ENCODE measurements around the gene KCNJ11. TPM values are rescaled to one million over a fixed set of nuclear protein-coding genes. Genes with fewer than 3 reads are reported as not detected.

KCNJ11 gene
- total RNA-seq, 4 donors from 2014 or later, result 103 to 182 (median 147) TPM

DNA sequence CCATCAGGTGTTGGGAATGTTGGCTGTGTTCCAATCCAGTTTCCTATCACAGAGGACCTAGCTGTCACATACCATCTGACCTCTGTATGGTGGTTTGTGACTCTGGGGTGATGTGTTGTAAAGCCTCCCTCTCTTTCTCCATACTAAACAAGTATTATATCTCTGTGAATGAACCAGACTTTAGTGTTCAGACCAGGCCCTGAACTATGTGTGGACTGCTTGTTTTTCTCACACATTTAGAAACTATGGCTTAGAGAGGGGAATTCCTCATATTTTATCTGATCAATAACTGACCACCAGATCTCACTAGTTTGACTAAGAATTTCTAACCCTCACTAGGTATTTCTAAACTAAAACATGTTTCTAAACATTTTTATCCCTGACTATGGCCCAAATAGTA is 19.4 kb downstream of the KCNJ11 start:
- H3K4me3 ChIP-seq, result no peak overlapping the region
- no peaks in the 10 kb centered on the region for H3K27me3 ChIP-seq
- in situ Hi-C loops (cut with MboI; ENCODE audit: low sequenced_read_pairs in 4 of 4) (no loop called here), intact Hi-C loops (cut with DNase I; ENCODE audit: low total_unique reads) (no loop called here)
- H3K36me3 ChIP-seq, result peaks cover 0 to 40% of the 10 kb centered on the region in 2 donors
- peaks cover 0 to 14% (median 4%) of the 10 kb centered on the region in 3 donors for H3K9me3 ChIP-seq
- ATAC-seq, result no peak
- H3K27ac ChIP-seq, result no peak overlapping the region
- peaks cover 0 to 10% of the 10 kb centered on the region in 2 donors for H3K4me1 ChIP-seq
- DNase-seq, result no peak
- no peak for TF ChIP-seq POLR2A (IDR thresholded peaks at IDR 0.05)
- TF ChIP-seq, protein P1, sequence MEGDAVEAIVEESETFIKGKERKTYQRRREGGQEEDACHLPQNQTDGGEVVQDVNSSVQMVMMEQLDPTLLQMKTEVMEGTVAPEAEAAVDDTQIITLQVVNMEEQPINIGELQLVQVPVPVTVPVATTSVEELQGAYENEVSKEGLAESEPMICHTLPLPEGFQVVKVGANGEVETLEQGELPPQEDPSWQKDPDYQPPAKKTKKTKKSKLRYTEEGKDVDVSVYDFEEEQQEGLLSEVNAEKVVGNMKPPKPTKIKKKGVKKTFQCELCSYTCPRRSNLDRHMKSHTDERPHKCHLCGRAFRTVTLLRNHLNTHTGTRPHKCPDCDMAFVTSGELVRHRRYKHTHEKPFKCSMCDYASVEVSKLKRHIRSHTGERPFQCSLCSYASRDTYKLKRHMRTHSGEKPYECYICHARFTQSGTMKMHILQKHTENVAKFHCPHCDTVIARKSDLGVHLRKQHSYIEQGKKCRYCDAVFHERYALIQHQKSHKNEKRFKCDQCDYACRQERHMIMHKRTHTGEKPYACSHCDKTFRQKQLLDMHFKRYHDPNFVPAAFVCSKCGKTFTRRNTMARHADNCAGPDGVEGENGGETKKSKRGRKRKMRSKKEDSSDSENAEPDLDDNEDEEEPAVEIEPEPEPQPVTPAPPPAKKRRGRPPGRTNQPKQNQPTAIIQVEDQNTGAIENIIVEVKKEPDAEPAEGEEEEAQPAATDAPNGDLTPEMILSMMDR (IDR thresholded peaks at IDR 0.05 in 4 of 5, conservative IDR thresholded peaks at IDR 0.05 in 1 of 5), result no peak

DNA sequence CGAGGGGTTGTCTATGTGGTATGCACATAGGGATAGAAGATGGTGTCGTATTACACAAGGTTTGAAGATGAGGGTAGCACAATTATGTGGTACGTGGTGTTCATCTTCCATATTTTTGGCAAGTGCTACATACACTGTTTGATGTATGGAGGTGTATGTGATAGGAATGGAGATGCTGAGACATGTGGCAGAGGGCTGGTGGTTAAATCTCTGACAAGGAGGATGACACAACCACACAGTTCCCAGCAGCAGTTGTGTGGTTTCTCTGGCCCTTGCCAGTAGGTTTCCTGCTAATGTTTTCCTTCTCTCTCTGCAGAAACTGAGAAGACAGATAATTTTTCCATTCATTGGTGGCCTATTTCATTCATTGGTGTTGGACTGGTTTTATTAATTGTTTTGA is 19.9 kb downstream of the KCNJ11 start:
- intact Hi-C loops (cut with DNase I; ENCODE audit: low total_unique reads) (no loop called here), in situ Hi-C loops (cut with MboI; ENCODE audit: low sequenced_read_pairs in 4 of 4) (no loop called here)
- TF ChIP-seq POLR2A (IDR thresholded peaks at IDR 0.05), result no peak
- TF ChIP-seq, protein P1 (IDR thresholded peaks at IDR 0.05 in 4 of 5, conservative IDR thresholded peaks at IDR 0.05 in 1 of 5), result no peak
- Histone ChIP-seq H3K4me1 (peaks cover 0 to 9% of the 10 kb centered on the region in 2 donors), H3K27me3 (no peaks in the 10 kb centered on the region), H3K9me3 (peaks cover 0 to 14% (median 4%) of the 10 kb centered on the region in 3 donors), H3K27ac (no peak overlapping the region), H3K36me3 (peaks cover 0 to 40% of the 10 kb centered on the region in 2 donors), H3K4me3 (no peak overlapping the region)
- DNase-seq (no peak), ATAC-seq (no peak)

DNA sequence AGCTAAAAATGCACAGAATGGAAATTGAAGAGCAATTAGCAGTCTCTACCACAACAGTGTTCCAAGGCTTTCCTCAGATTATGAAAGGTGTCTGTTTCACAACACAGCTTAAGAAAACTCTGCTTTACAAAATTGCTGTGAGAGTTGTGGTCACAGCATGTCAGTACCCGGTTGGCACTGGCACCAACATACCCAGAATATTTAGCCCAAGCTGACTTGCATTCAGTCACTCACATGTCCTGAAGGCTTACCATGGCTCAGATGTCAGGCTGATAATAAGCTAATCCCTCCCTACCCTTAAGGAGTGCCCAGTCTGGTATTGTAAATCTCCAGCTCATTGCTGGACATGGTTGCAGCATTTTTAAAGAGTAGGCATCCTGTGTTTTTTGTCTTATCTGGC is 22.0 kb downstream of the KCNJ11 start:
- in situ Hi-C loops (cut with MboI; ENCODE audit: low sequenced_read_pairs in 4 of 4), result no loop called here
- ATAC-seq, result peak; percentile 28 to 36

DNA sequence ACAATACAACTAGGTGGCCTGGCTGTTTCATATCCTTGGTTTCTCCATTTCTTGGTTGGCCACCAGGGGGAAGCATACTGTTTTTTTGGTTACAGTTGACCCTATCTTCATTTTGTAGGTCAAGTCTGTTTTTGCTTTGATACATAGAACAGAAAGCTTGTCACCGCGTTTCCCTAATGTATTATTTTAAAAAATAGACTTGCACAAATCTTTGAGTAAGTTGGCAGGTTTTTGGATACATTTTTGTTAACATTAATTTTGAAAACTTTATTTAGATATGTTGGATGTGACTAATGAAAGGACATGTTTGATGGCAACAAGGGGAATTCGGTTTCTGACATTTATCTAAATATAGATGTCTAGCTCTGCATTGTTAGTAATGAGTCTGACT is 33.9 kb downstream of the KCNJ11 start:
- Histone ChIP-seq H3K4me1 (peaks cover 17 to 24% of the 10 kb centered on the region in 2 donors), H3K9me3 (no peaks in the 10 kb centered on the region), H3K27ac (no peak overlapping the region), H3K36me3 (no peaks in the 10 kb centered on the region), H3K4me3 (no peak overlapping the region), H3K27me3 (peaks cover 16 to 27% (median 25%) of the 10 kb centered on the region in 3 donors)
- TF ChIP-seq, protein P1 (IDR thresholded peaks at IDR 0.05 in 4 of 5, conservative IDR thresholded peaks at IDR 0.05 in 1 of 5), result peak; percentile 41 to 72 (median 56)
- TF ChIP-seq POLR2A (IDR thresholded peaks at IDR 0.05), result no peak
- in situ Hi-C loops (cut with MboI; ENCODE audit: low sequenced_read_pairs in 4 of 4), result no loop called here
- peak; percentile 32 to 54 for DNase-seq
- ATAC-seq, result peak; percentile 62 to 66
- intact Hi-C loops (cut with DNase I; ENCODE audit: low total_unique reads), result loop anchor here (1.0 to 10.0 kb wide), 4 partner anchors 30 to 277 kb away; partner anchors contain the start of genes PIK3C2A and RPS13

More for the DNA sequence above, 22.0 kb downstream of the KCNJ11 start:
- H3K27ac ChIP-seq, result no peak overlapping the region
- H3K4me3 ChIP-seq, result no peak overlapping the region
- TF ChIP-seq, protein P1 (IDR thresholded peaks at IDR 0.05 in 4 of 5, conservative IDR thresholded peaks at IDR 0.05 in 1 of 5), result no peak
- TF ChIP-seq POLR2A (IDR thresholded peaks at IDR 0.05), result no peak
- H3K4me1 ChIP-seq, result peaks cover 0 to 9% of the 10 kb centered on the region in 2 donors
- H3K36me3 ChIP-seq, result peaks cover 0 to 33% of the 10 kb centered on the region in 2 donors
- no peaks in the 10 kb centered on the region for H3K27me3 ChIP-seq
- peaks cover 0 to 9% (median 0%) of the 10 kb centered on the region in 3 donors for H3K9me3 ChIP-seq
- intact Hi-C loops (cut with DNase I; ENCODE audit: low total_unique reads), result no loop called here
- DNase-seq, result no peak
